HEK293 (cell line): ENCODE measurements around the gene FZR1.

Experiments
- CTCF ChIA-PET: fragments of 350-600 bp; formaldehyde crosslinking; extraction: SDS; loops from one replicate; lab custom pipeline; 2021; ENCODE audit warnings: antibody characterized with exemption; lab: Yijun Ruan, JAX
- POLR2A ChIA-PET: fragments of 300-600 bp; formaldehyde crosslinking; extraction: SDS; loops from one replicate; lab custom pipeline; 2020; ENCODE audit warnings: antibody characterized with exemption, inconsistent platforms; lab: Yijun Ruan, JAX
- H3K27ac ChIP-seq: fragments of 200-500 bp; sonication (Bioruptor generic); 2 replicates; pipeline ENCODE4 v1.5.1; 2014; ENCODE audit warnings: low read depth, low read length, control low read depth, inconsistent platforms; ENCODE audit errors: extremely low read depth
- H3K36me3 ChIP-seq, 2 experiments: fragments of 200-500 bp in 1 of 2; sonication (Bioruptor generic) in 1 of 2; 1 replicate in 1 of 2; 2 replicates in 1 of 2; pipeline ENCODE4 v1.5.1; 2014 to 2017; ENCODE audit warnings: inconsistent platforms in 2 of 2, low read length in 2 of 2; ENCODE audit not compliant: control insufficient read depth in 2 of 2, insufficient read depth in 1 of 2
- H3K4me1 ChIP-seq: fragments of 200-500 bp; sonication (Bioruptor generic); 2 replicates; pipeline ENCODE4 v1.5.1; 2014; ENCODE audit warnings: mild to moderate bottlenecking, low read length, inconsistent platforms; ENCODE audit not compliant: control insufficient read depth, insufficient read depth
- H3K4me3 ChIP-seq: 2 replicates; pipeline ENCODE4 v1.5.1; 2011; ENCODE audit warnings: low read depth, mild to moderate bottlenecking, control low read depth, low read length, moderate library complexity
- H3K9me3 ChIP-seq: fragments of 200-500 bp; sonication (Bioruptor generic); 2 replicates; pipeline ENCODE4 v1.5.1; 2014; ENCODE audit warnings: low read depth, low read length, inconsistent platforms; ENCODE audit not compliant: control insufficient read depth, insufficient read depth
- REPIN1 ChIP-seq: fragments of 450-650 bp; formaldehyde crosslinking; IDR thresholded peaks from 2 replicates; pipeline ENCODE4 v1.5.1; 2017; ENCODE audit warnings: missing biosample characterization, missing genetic modification characterization, low read depth
- SP2 ChIP-seq: fragments of 450-650 bp; formaldehyde crosslinking; IDR thresholded peaks from 2 replicates; pipeline ENCODE4 v1.5.1; 2016; ENCODE audit warnings: missing biosample characterization, missing genetic modification characterization
- SP7 ChIP-seq: fragments of 450-650 bp; formaldehyde crosslinking; IDR thresholded peaks from 2 replicates; pipeline ENCODE4 v1.5.1; 2016; ENCODE audit warnings: missing biosample characterization, missing genetic modification characterization
- ZBTB20 ChIP-seq: fragments of 450-650 bp; formaldehyde crosslinking; IDR thresholded peaks from 2 replicates; pipeline ENCODE4 v1.5.1; 2016; ENCODE audit warnings: missing biosample characterization, missing genetic modification characterization
- ZNF121 ChIP-seq: fragments of 450-650 bp; formaldehyde crosslinking; IDR thresholded peaks from 2 replicates; pipeline ENCODE4 v1.5.1; 2016; ENCODE audit warnings: missing biosample characterization, missing genetic modification characterization
- ZNF146 ChIP-seq: fragments of 450-650 bp; formaldehyde crosslinking; IDR thresholded peaks from 2 replicates; pipeline ENCODE4 v1.5.1; 2016; ENCODE audit warnings: missing biosample characterization, missing genetic modification characterization
- ZNF350 ChIP-seq: fragments of 450-650 bp; formaldehyde crosslinking; IDR thresholded peaks from 2 replicates; pipeline ENCODE4 v1.5.0; 2017; ENCODE audit warnings: missing biosample characterization, mild to moderate bottlenecking, missing genetic modification characterization
- ZNF473 ChIP-seq: fragments of 450-650 bp; formaldehyde crosslinking; IDR thresholded peaks from 2 replicates; pipeline ENCODE4 v1.5.1; 2017; ENCODE audit warnings: missing biosample characterization, missing genetic modification characterization
- ZNF555 ChIP-seq: fragments of 450-650 bp; formaldehyde crosslinking; conservative IDR thresholded peaks from 2 replicates; pipeline ENCODE4 v1.5.1; 2017; ENCODE audit warnings: missing biosample characterization, mild to moderate bottlenecking, missing genetic modification characterization, inconsistent platforms
- ZNF623 ChIP-seq: fragments of 450-650 bp; formaldehyde crosslinking; IDR thresholded peaks from 2 replicates; pipeline ENCODE4 v1.5.1; 2016; ENCODE audit warnings: missing biosample characterization, missing genetic modification characterization
- TF ChIP-seq, protein P1 (sequence below): fragments of 450-650 bp; formaldehyde crosslinking; IDR thresholded peaks from 2 replicates; pipeline ENCODE4 v1.5.1; 2016; ENCODE audit warnings: missing biosample characterization, missing genetic modification characterization
- TF ChIP-seq, protein P2 (sequence below): fragments of 450-650 bp; IDR thresholded peaks from 2 replicates; pipeline ENCODE4 v1.5.1; 2018; ENCODE audit warnings: missing biosample characterization, missing genetic modification characterization
- TF ChIP-seq, protein P3 (sequence below): fragments of 450-650 bp; formaldehyde crosslinking; IDR thresholded peaks from 2 replicates; pipeline ENCODE4 v1.5.1; 2016; ENCODE audit warnings: missing biosample characterization, missing genetic modification characterization
- TF ChIP-seq, protein P4 (sequence below): fragments of 450-650 bp; formaldehyde crosslinking; IDR thresholded peaks from 2 replicates; pipeline ENCODE4 v1.5.1; 2016; ENCODE audit warnings: missing biosample characterization, missing genetic modification characterization
- TF ChIP-seq, protein P5 (sequence below): fragments of 450-650 bp; formaldehyde crosslinking; IDR thresholded peaks from 2 replicates; pipeline ENCODE4 v1.5.1; 2016; ENCODE audit warnings: missing biosample characterization, missing genetic modification characterization
- TF ChIP-seq, protein P6 (sequence below): fragments of 450-650 bp; formaldehyde crosslinking; IDR thresholded peaks from 2 replicates; pipeline ENCODE4 v1.5.1; 2016; ENCODE audit warnings: missing biosample characterization, missing genetic modification characterization

Gene FZR1

DNA sequence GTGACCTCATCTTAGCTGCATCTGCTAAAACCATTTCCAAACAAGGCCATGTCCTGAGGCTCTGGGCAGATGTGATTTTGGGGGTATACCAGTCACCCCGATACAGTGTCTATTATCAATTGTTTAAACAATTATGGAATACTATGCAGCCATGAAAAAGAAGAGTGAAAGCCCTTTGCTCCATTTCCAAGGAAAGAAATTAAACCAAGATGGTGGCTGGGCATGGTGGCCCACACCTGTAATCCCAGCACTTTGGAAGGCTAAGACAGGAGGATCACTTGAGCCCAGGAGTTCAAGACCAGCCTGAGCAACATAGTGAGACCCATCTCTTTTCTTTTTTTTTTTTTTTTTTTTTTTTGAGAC, 33.6 kb downstream of the FZR1 start:
- Histone ChIP-seq H3K4me3 (no peak overlapping the region), H3K4me1 (no peaks in the 10 kb centered on the region), H3K27ac (no peak overlapping the region), H3K36me3 (peaks cover 3 to 33% of the 10 kb centered on the region in 2 experiments; a peak in 2 of 3 replicates), H3K9me3 (no peaks in the 10 kb centered on the region)
- ChIA-PET POLR2A (interaction anchor here (0.6 to 0.7 kb wide), 2 partner anchors 11 to 12 kb away, joined by 3 to 5 read pairs; no protein-coding TSS in a partner anchor), CTCF (no interaction called here)
- TF ChIP-seq SP7 (tag by site-specific recombination): 0 out of 2 replicates have a peak, but pooled peaks have one; percentile 23
- TF ChIP-seq, protein P1, sequence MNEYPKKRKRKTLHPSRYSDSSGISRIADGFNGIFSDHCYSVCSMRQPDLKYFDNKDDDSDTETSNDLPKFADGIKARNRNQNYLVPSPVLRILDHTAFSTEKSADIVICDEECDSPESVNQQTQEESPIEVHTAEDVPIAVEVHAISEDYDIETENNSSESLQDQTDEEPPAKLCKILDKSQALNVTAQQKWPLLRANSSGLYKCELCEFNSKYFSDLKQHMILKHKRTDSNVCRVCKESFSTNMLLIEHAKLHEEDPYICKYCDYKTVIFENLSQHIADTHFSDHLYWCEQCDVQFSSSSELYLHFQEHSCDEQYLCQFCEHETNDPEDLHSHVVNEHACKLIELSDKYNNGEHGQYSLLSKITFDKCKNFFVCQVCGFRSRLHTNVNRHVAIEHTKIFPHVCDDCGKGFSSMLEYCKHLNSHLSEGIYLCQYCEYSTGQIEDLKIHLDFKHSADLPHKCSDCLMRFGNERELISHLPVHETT (tag by site-specific recombination): 0 out of 2 replicates have a peak, but pooled peaks have one; percentile 46
- TF ChIP-seq, protein P2, sequence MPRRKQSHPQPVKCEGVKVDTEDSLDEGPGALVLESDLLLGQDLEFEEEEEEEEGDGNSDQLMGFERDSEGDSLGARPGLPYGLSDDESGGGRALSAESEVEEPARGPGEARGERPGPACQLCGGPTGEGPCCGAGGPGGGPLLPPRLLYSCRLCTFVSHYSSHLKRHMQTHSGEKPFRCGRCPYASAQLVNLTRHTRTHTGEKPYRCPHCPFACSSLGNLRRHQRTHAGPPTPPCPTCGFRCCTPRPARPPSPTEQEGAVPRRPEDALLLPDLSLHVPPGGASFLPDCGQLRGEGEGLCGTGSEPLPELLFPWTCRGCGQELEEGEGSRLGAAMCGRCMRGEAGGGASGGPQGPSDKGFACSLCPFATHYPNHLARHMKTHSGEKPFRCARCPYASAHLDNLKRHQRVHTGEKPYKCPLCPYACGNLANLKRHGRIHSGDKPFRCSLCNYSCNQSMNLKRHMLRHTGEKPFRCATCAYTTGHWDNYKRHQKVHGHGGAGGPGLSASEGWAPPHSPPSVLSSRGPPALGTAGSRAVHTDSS (tag by site-specific recombination): 0 out of 2 replicates have a peak, but pooled peaks have one; percentile 11
- TF ChIP-seq, protein P3, sequence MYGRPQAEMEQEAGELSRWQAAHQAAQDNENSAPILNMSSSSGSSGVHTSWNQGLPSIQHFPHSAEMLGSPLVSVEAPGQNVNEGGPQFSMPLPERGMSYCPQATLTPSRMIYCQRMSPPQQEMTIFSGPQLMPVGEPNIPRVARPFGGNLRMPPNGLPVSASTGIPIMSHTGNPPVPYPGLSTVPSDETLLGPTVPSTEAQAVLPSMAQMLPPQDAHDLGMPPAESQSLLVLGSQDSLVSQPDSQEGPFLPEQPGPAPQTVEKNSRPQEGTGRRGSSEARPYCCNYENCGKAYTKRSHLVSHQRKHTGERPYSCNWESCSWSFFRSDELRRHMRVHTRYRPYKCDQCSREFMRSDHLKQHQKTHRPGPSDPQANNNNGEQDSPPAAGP (tag by site-specific recombination): no peak
- TF ChIP-seq, protein P4, sequence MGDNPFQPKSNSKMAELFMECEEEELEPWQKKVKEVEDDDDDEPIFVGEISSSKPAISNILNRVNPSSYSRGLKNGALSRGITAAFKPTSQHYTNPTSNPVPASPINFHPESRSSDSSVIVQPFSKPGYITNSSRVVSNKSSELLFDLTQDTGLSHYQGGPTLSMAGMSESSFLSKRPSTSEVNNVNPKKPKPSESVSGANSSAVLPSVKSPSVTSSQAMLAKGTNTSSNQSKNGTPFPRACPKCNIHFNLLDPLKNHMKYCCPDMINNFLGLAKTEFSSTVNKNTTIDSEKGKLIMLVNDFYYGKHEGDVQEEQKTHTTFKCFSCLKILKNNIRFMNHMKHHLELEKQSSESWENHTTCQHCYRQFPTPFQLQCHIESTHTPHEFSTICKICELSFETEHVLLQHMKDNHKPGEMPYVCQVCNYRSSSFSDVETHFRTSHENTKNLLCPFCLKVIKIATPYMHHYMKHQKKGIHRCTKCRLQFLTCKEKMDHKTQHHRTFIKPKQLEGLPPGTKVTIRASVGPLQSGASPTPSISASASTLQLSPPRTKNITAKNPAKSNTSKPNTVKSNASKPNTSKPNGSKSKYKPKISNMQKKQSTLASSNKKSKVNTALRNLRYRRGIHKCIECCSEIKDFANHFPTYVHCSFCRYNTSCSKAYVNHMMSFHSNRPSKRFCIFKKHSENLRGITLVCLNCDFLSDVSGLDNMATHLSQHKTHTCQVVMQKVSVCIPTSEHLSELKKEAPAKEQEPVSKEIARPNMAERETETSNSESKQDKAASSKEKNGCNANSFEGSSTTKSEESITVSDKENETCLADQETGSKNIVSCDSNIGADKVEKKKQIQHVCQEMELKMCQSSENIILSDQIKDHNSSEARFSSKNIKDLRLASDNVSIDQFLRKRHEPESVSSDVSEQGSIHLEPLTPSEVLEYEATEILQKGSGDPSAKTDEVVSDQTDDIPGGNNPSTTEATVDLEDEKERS (tag by site-specific recombination): peak; percentile 97
- TF ChIP-seq ZNF146 (tag by site-specific recombination): peak; percentile 100
- peak; percentile 27; the same call in 1 of the 2 replicates for TF ChIP-seq ZNF623
- peak; percentile 83 for TF ChIP-seq ZNF121 (tag by site-specific recombination)
- no peak for TF ChIP-seq ZBTB20
- TF ChIP-seq, protein P5, sequence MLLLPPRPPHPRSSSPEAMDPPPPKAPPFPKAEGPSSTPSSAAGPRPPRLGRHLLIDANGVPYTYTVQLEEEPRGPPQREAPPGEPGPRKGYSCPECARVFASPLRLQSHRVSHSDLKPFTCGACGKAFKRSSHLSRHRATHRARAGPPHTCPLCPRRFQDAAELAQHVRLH: peak; percentile 68; the same call in 1 of the 2 replicates

DNA sequence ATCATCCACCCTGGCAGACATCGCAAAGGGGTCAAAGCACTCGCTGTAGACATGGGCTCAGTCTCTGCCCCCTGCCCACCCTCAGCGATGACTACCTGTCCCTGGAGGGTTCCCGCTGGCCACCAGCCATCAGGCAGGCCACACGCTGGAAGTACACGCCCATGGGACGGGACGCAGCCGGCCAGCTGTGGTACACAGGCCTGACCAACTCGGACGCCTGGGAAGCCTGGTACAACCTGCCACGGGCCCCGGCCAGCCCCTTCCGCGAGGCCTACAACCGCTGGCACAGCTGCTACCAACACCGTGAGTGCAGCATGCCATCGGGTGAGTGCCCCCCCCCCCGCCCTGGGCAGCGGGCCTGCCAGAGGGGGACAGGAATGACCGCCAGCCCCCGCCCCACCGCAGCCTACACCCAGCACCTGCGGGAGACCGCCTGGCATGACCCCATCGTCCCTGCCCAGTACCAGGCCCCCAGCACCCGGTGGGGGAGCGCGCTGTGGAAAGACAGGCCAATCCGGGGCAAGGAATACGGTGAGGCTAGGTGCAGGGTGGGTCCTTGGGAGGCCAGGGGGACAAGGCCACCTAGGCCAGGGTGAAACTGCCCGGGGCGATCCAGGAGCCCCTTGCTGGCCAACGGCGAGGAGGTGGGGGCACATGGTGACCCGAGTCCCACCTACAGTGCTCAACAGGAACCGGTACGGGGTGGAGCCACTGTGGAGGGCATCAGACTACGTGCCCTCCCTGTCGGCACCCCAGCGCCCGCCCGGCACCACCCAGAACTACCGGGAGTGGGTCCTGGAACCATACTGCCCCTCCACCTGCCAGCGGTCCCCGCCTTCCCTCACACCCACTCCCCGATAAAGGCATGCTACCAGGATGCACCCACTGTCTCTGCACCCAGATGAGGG, 37.3 kb downstream of the FZR1 start:
- POLR2A ChIA-PET: no interaction called here
- no peak overlapping the region for H3K27ac ChIP-seq
- TF ChIP-seq ZNF350 (tag by site-specific recombination) (no peak), SP2 (peak; percentile 15; the same call in 1 of the 2 replicates), ZNF555 (tag by site-specific recombination) (no peak), REPIN1 (tag by site-specific recombination) (no peak), ZNF473 (tag by site-specific recombination) (no peak)
- TF ChIP-seq, protein P6, sequence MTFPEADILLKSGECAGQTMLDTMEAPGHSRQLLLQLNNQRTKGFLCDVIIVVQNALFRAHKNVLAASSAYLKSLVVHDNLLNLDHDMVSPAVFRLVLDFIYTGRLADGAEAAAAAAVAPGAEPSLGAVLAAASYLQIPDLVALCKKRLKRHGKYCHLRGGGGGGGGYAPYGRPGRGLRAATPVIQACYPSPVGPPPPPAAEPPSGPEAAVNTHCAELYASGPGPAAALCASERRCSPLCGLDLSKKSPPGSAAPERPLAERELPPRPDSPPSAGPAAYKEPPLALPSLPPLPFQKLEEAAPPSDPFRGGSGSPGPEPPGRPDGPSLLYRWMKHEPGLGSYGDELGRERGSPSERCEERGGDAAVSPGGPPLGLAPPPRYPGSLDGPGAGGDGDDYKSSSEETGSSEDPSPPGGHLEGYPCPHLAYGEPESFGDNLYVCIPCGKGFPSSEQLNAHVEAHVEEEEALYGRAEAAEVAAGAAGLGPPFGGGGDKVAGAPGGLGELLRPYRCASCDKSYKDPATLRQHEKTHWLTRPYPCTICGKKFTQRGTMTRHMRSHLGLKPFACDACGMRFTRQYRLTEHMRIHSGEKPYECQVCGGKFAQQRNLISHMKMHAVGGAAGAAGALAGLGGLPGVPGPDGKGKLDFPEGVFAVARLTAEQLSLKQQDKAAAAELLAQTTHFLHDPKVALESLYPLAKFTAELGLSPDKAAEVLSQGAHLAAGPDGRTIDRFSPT (tag by site-specific recombination): peak; percentile 79
- H3K4me1 ChIP-seq: no peaks in the 10 kb centered on the region
- no peaks in the 10 kb centered on the region for H3K9me3 ChIP-seq
- H3K4me3 ChIP-seq: no peak overlapping the region
- H3K36me3 ChIP-seq: peaks cover 3 to 37% of the 10 kb centered on the region in 2 experiments; a peak in 2 of 3 replicates
- CTCF ChIA-PET: no interaction called here
